ENCODE results near the gene MSH5. TPM values are rescaled to one million over a fixed set of nuclear protein-coding genes. Genes with fewer than 3 reads are reported as not detected.

MSH5 gene
- polyA plus RNA-seq, 1 donor from 2014 or later, result 7.8 TPM

DNA sequence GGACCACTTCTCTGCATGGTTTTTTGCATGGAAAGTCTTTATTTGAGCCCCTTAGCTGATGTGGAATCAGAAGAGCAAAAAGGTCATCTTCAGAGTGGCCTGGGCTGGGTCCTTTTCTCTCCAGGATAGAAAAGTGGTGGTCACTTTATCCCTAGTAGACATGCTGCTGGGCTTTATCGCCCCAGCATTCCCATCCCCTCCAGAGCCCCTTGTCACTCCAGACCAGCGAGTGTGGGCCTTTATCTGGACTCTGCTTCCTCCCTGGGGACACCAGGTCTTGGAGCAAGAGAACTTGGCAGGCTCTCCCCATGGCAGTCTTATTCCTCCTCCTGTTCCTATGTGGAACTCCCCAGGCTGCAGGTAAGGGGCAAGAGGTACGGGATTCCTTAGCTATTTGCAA lies 33.2 kb upstream of the MSH5 start, which contains the start of gene LY6G6F:
Gene LY6G6F, plus strand, starts transcription at position 268 of the 400 bp plus-strand sequence. Its CDS starts 41 bp downstream, at position 309.
- Histone ChIP-seq H3K9me3 (ENCODE audit: low read length) (no peaks in the 10 kb centered on the region), H3K4me3 (ENCODE audit: low read length) (no peak within 1 kb of the TSS), H3K27me3 (ENCODE audit: insufficient read depth, low read depth, low read length) (no peaks in the 10 kb centered on the region), H3K79me2 (replicated peaks; ENCODE audit: insufficient read depth, low read length) (peaks cover 12% of the 10 kb centered on the region), H2AFZ (ENCODE audit: low read depth, low read length) (no peak within 1 kb of the TSS), H4K20me1 (ENCODE audit: insufficient read depth) (no peaks in the 10 kb centered on the region), H3F3A (ENCODE audit: insufficient read depth, low read length, poor library complexity, severe bottlenecking) (no peaks in the 10 kb centered on the region), H3K4me2 (ENCODE audit: low read length) (no peak within 1 kb of the TSS), H3K9ac (ENCODE audit: low read length) (no peak within 1 kb of the TSS), H3K36me3 (ENCODE audit: insufficient read depth, low read length) (no peaks in the 10 kb centered on the region), H3K9me2 (ENCODE audit: insufficient read depth, low read length) (no peaks in the 10 kb centered on the region), H3K27ac (ENCODE audit: low read length) (no peak within 1 kb of the TSS)
- TF ChIP-seq MXI1 (conservative IDR thresholded peaks at IDR 0.05; ENCODE audit: poor library complexity, severe bottlenecking) (no peak), SMC3 (conservative IDR thresholded peaks at IDR 0.05; ENCODE audit: poor library complexity) (no peak), CTCF (IDR thresholded peaks at IDR 0.05; ENCODE audit: poor library complexity, severe bottlenecking) (no peak), EP300 (conservative IDR thresholded peaks at IDR 0.05; ENCODE audit: poor library complexity, severe bottlenecking) (no peak), TAF1 (IDR thresholded peaks at IDR 0.05; ENCODE audit: low read depth) (no peak)

GRCh38 chr6:31707701-31708100 lies 32.1 kb upstream of the MSH5 start:
- Histone ChIP-seq H3K9me2 (ENCODE audit: insufficient read depth, low read length) (no peaks in the 10 kb centered on the region), H3K36me3 (ENCODE audit: insufficient read depth, low read length) (no peaks in the 10 kb centered on the region)

DNA sequence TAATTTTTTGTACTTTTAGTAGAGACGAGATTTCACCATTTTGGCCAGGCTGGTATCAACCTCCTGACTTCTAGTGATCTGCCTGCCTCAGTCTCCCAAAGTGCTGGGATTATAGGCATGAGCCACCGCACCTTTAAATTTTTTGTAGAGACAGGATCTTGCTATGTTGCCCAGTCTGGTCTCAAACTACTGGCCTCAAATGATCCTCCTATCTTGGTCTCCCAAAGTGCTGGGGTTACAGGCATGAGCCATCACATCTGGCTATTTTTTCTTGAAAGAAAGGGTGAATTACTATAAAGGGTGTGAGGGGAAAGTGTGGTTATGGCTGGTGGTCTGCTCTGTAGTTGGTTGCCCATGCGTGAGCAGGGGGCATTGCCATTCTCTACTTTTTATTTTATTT lies 31.6 kb upstream of the MSH5 start:
- Histone ChIP-seq H3K9me2 (ENCODE audit: insufficient read depth, low read length) (no peaks in the 10 kb centered on the region), H3K9ac (ENCODE audit: low read length) (no peak overlapping the region), H3F3A (ENCODE audit: insufficient read depth, low read length, poor library complexity, severe bottlenecking) (no peaks in the 10 kb centered on the region), H3K27me3 (ENCODE audit: insufficient read depth, low read depth, low read length) (no peaks in the 10 kb centered on the region), H3K79me2 (replicated peaks; ENCODE audit: insufficient read depth, low read length) (no peaks in the 10 kb centered on the region), H3K36me3 (ENCODE audit: insufficient read depth, low read length) (no peaks in the 10 kb centered on the region), H3K9me3 (ENCODE audit: low read length) (no peaks in the 10 kb centered on the region), H3K4me2 (ENCODE audit: low read length) (no peak overlapping the region), H2AFZ (ENCODE audit: low read depth, low read length) (no peak overlapping the region), H4K20me1 (ENCODE audit: insufficient read depth) (no peaks in the 10 kb centered on the region), H3K27ac (ENCODE audit: low read length) (no peak overlapping the region), H3K4me3 (ENCODE audit: low read length) (no peak overlapping the region)
- TF ChIP-seq RAD21 (conservative IDR thresholded peaks at IDR 0.05) (no peak), TAF1 (IDR thresholded peaks at IDR 0.05; ENCODE audit: low read depth) (no peak), MXI1 (conservative IDR thresholded peaks at IDR 0.05; ENCODE audit: poor library complexity, severe bottlenecking) (no peak), CTCF (IDR thresholded peaks at IDR 0.05; ENCODE audit: poor library complexity, severe bottlenecking) (no peak), POLR2AphosphoS5 (IDR thresholded peaks at IDR 0.05) (no peak), EZH2 (IDR thresholded peaks at IDR 0.05; ENCODE audit: borderline replicate concordance, insufficient read depth, low read length, poor library complexity, severe bottlenecking) (no peak), REST (IDR thresholded peaks at IDR 0.05; ENCODE audit: borderline replicate concordance) (no peak)

More at GRCh38 chr6:31707701-31708100, 32.1 kb upstream of the MSH5 start:
- no peaks in the 10 kb centered on the region for H3K27me3 ChIP-seq (ENCODE audit: insufficient read depth, low read depth, low read length)
- no peak overlapping the region for H3K27ac ChIP-seq (ENCODE audit: low read length)
- no peak overlapping the region for H3K4me3 ChIP-seq (ENCODE audit: low read length)
- no peak overlapping the region for H3K4me2 ChIP-seq (ENCODE audit: low read length)
- no peaks in the 10 kb centered on the region for H4K20me1 ChIP-seq (ENCODE audit: insufficient read depth)
- H2AFZ ChIP-seq (ENCODE audit: low read depth, low read length), result no peak overlapping the region
- no peak overlapping the region for H3K9ac ChIP-seq (ENCODE audit: low read length)
- H3F3A ChIP-seq (ENCODE audit: insufficient read depth, low read length, poor library complexity, severe bottlenecking), result no peaks in the 10 kb centered on the region
- TF ChIP-seq CTCF (IDR thresholded peaks at IDR 0.05; ENCODE audit: poor library complexity, severe bottlenecking), result no peak
- TF ChIP-seq MXI1 (conservative IDR thresholded peaks at IDR 0.05; ENCODE audit: poor library complexity, severe bottlenecking), result no peak
- TF ChIP-seq EP300 (conservative IDR thresholded peaks at IDR 0.05; ENCODE audit: poor library complexity, severe bottlenecking), result no peak
- TF ChIP-seq SMC3 (conservative IDR thresholded peaks at IDR 0.05; ENCODE audit: poor library complexity), result no peak
- peaks cover 1% of the 10 kb centered on the region for H3K79me2 ChIP-seq (replicated peaks; ENCODE audit: insufficient read depth, low read length)
- H3K9me3 ChIP-seq (ENCODE audit: low read length), result no peaks in the 10 kb centered on the region

All from neural cell (in vitro differentiated cells).